Activated naive CD4-positive, alpha-beta T cell (primary cell): ENCODE measurements around the gene KLK3.
"Not testable (repeated sequence)": the region's sequence is repeated elsewhere in the genome, so short reads cannot be mapped to it uniquely, and the experiment has no call there.

ENCODE experiments used
- DNase-seq, 4 experiments: peaks; one replicate each; lab custom pipeline; 2025; lab: John Stamatoyannopoulos, UW

KLK3 gene

DNA sequence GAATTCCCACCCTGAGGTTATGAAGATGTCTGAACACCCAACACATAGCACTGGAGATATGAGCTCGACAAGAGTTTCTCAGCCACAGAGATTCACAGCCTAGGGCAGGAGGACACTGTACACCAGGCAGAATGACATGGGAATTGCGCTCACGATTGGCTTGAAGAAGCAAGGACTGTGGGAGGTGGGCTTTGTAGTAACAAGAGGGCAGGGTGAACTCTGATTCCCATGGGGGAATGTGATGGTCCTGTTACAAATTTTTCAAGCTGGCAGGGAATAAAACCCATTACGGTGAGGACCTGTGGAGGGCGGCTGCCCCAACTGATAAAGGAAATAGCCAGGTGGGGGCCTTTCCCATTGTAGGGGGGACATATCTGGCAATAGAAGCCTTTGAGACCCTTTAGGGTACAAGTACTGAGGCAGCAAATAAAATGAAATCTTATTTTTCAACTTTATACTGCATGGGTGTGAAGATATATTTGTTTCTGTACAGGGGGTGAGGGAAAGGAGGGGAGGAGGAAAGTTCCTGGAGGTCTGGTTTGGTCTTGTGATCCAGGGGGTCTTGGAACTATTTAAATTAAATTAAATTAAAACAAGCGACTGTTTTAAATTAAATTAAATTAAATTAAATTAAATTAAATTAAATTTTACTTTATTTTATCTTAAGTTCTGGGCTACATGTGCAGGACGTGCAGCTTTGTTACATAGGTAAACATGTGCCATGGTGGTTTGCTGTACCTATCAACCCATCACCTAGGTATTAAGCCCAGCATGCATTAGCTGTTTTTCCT lies 7.0 kb downstream of the KLK3 start:
- DNase-seq = no peak

DNA sequence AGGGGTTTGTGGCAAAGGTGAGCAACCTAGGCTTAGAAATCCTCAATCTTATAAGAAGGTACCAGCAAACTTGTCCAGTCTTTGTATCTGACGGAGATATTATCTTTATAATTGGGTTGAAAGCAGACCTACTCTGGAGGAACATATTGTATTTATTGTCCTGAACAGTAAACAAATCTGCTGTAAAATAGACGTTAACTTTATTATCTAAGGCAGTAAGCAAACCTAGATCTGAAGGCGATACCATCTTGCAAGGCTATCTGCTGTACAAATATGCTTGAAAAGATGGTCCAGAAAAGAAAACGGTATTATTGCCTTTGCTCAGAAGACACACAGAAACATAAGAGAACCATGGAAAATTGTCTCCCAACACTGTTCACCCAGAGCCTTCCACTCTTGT lies 14.8 kb downstream of the KLK3 start:
- DNase-seq = no peak

- no peak for DNase-seq
These were observed 15.8 kb downstream of the KLK3 start for GRCh38 chr19:50870417-50871089.

GRCh38 chr19:50873056-50873455 lies 18.3 kb downstream of the KLK3 start, which contains the start of gene KLK2:
TSS of gene KLK2 (plus strand) at chr19:50873439. CDS start at chr19:50873474, 35 bp downstream.
- DNase-seq = no peak

GRCh38 chr19:50874211-50874610 lies 19.5 kb downstream of the KLK3 start:
- no peak for DNase-seq

GRCh38 chr19:50875795-50876422 lies 21.2 kb downstream of the KLK3 start:
- no peak for DNase-seq

GRCh38 chr19:50876456-50876855 lies 21.7 kb downstream of the KLK3 start:
- no peak for DNase-seq

DNA sequence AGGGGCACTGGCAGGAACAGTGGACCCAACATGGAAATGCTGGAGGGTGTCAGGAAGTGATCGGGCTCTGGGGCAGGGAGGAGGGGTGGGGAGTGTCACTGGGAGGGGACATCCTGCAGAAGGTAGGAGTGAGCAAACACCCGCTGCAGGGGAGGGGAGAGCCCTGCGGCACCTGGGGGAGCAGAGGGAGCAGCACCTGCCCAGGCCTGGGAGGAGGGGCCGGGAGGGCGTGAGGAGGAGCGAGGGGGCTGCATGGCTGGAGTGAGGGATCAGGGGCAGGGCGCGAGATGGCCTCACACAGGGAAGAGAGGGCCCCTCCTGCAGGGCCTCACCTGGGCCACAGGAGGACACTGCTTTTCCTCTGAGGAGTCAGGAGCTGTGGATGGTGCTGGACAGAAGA lies 22.6 kb downstream of the KLK3 start:
- DNase-seq = no peak

GRCh38 chr19:50878851-50879250 lies 24.1 kb downstream of the KLK3 start:
- DNase-seq = no peak

- no peak for DNase-seq
These were observed 25.5 kb downstream of the KLK3 start for GRCh38 chr19:50880241-50880640.

GRCh38 chr19:50882188-50882587 lies 27.5 kb downstream of the KLK3 start:
- no peak for DNase-seq

GRCh38 chr19:50889638-50890037 lies 34.9 kb downstream of the KLK3 start:
- no peak for DNase-seq

DNA sequence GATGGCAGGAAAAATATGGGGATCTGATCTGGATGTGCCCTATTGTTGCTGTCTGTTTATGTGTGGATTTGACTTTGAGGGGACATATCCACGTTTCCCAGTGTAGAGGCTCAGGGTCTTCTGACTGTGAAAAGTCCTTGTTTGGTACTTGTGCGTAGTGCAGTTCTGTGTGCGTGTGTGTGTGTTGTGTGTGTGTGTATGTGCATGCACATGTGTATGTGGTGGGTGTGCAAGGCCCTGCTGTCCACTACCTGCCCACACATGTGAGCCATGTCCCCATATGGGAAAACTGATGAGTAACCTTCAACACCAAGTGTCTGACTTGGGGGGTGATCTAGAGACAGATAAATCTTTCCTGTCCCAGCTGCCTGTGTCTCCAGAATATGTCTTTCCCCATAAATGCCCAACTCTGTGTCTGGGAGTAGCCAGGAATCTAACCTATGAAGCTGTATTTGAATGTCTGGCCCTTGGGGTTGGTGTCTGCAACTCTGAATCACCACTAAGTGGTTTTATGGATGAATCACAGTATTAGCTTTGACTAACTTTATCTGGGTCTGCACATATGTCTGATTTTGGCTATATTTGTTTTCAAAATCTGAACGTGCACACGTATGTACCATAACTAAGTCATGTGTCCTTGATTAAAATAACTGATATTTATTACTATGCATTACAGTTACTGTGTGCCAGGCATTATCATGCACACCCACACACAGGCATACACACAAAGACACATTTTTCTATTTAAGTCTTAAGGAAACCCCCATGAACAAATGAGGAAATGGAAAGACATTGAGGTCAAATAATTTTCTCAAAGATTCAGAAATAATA lies 35.9 kb downstream of the KLK3 start:
- no peak for DNase-seq

DNA sequence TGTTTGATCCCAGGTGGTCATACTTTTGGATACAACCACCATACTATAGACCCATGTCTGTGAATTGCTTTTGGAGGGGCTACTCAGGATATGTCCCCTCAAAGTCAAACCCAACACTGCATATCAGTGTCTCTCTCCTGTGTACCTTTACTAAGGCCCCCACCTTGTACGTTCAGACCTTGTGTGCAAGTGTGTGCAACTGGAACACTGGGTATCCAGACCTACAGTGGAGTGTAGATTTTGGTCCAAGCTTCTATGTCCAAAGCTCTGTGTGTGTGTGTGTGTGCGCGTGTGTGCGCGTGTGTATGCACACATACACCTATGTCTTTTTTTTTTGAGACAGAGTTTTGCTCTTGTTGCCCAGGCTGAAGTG lies 36.5 kb downstream of the KLK3 start:
- DNase-seq = no peak

DNA sequence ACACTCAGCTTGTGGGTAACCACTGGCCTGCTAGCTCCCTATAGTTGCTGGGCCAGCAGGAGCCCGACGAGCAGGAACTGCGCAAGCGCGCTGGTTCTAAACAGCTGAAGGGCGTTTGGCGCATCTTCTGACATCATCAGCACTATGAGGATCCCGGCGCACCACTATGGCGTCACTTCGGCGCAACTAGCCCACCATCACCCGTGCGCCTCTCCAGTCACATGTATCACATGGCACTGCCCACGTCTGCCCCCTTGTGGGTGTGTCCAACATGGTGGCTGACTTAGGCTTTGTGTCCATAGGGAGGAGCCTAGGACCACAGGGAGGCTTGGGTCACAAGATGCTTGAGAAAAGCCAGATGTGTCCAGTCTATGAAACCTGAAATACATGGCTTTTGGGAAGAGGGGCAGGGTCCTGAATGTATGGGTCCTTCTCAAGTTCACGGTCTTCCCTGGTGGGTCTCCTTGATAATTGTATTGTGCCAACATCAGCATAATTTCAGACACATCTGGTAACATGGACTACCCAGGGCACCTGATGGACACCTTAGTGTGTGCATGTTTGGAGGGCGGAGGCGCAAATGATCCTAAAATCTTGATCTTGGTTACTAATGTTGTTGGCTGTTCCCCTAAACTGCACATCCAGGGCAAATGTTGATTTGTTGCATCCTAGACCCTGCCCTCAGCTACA lies 38.5 kb downstream of the KLK3 start:
- DNase-seq = no peak

DNA sequence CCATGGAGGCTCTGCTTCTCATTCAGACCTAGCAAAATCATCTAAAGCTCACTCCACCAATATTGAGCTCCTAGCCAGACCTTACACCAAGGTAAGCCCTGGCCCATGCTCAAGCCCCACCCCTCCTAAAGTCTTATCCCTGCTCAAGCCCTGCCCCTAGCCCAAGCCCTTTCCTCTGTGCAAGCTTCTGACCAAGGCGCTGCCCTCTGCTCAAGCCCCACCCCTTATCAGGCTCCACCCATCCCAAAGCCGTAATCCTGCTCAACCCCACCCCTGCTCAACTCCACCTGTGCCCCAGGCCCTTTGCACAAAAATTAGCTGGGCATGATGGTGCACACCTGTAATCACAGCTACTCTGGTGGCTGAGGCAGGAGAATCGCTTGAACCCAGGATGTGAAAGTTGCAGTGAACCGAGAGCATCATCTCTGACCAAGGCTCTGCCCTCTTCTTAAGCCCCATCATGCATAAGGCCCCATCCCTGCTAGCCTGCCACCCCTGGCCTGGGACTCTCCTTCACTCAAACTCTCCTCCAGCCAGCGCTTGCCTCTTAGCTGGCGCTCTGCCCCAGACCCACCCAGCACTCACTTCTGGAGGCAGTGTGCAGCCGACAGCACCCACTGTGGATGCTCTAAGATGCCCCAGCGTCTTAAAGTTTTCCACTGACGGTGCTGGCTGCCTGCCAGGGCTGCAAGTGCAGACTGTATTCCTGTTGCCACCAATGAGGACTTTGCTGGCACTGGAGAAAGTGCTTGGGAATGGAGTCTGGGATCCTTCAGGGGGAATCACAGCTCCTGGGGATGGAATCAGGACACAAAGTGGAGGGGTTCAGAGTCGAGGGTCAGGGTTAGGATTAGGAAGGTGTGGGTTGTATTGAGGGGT lies 40.0 kb downstream of the KLK3 start:
- DNase-seq = no peak

DNA sequence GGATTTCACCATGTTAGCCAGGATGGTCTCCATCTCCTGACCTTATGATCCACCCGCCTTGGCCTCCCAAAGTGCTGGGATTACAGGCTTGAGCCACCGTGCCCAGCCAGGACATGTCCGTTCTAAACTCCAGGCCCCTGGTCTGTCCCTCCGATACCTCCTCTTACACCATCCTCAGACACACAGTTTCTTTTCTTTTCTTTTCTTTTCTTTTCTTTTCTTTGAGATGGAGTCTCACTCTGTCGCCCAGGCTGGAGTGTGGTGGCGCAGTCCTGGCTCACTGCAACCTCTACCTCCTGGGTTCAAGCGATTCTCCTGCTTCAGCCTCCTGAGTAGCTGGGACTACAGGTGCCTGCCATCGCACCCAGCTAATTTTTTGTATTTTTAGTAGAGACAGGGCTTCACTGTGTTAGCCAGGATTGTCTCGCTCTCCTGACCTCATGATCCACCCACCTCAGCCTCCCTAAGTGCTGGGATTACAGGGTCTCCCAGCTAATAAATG lies 41.4 kb downstream of the KLK3 start:
- not testable (repeated sequence) for DNase-seq

- no peak for DNase-seq
These were observed 42.0 kb downstream of the KLK3 start for GRCh38 chr19:50896591-50897190.

- DNase-seq = no peak
These were observed 42.5 kb downstream of the KLK3 start for GRCh38 chr19:50897191-50897607.

DNA sequence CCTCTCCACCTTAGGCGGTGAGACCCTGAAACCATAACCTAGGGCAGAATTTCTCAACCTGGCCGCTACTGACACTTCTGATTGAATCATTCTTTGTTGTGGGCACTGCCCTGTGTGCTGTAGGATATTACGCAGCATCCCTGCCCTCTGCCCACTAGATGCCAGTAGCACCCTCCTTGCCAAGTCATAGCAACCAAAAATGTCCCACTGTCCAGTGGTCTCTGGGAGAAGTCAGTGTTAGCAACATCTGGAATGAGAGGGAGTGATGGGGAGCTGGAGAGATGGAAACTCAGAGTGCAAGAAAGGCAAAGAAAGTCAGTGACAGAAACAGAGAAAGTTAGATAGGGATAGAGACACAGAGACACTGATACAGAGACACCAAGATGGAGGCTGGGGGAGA lies 42.9 kb downstream of the KLK3 start:
- no peak for DNase-seq
